ENCODE results near the gene SLC16A9. TPM values are rescaled to one million over a fixed set of nuclear protein-coding genes. Genes with fewer than 3 reads are reported as not detected.

Gene SLC16A9
- polyA plus RNA-seq, 1 of the 3 experiments (the other 2 are of a cell fraction): 4.7 TPM

Other genes starting within 250 kb of the SLC16A9 start
- not detected in 2 replicates for gene MRLN, start 43.6 kb upstream of the SLC16A9 start, polyA plus RNA-seq (2012; rRNA removed)
- 10.8 and 12.7 TPM in 2 replicates for gene CCDC6, start 196.7 kb upstream of the SLC16A9 start, polyA plus RNA-seq (2012; rRNA removed)